HepG2 (cell line): ENCODE measurements around the gene VAMP2. TPM values are rescaled to one million over a fixed set of nuclear protein-coding genes. Genes with fewer than 3 reads are reported as not detected.

Experiments used
- CEBPB ChIP-seq: IDR thresholded peaks from 2 replicates; pipeline ENCODE4 v1.6.1; 2011; ENCODE audit warnings: low read depth, low read length, improper control_type of control experiment, borderline replicate concordance
- DPF2 ChIP-seq: sonication (generic); formaldehyde crosslinking; IDR thresholded peaks from 2 replicates; pipeline ENCODE4 v1.4.0; 2020; ENCODE audit warnings: mild to moderate bottlenecking, low read depth, missing genetic modification reagents, borderline replicate concordance
- HMGXB4 ChIP-seq, 2 experiments: sonication (generic) in 1 of 2; formaldehyde crosslinking in 1 of 2; IDR thresholded peaks; 2 replicates each; pipeline versions ENCODE4 v1.4.0 to v1.6.1; 2018 to 2020; ENCODE audit warnings: missing genetic modification reagents in 2 of 2, borderline replicate concordance in 1 of 2, low read depth in 1 of 2, mild to moderate bottlenecking in 1 of 2, missing biosample characterization in 1 of 2
- KDM4B ChIP-seq: sonication (generic); formaldehyde crosslinking; IDR thresholded peaks from 2 replicates; pipeline ENCODE4 v1.4.0; 2020; ENCODE audit warnings: missing genetic modification reagents
- PCBP1 ChIP-seq: fragments of 200-400 bp; formaldehyde crosslinking; IDR thresholded peaks from 2 replicates; pipeline ENCODE4 v1.6.1; 2017; ENCODE audit warnings: mild to moderate bottlenecking, low read depth, low read length, borderline replicate concordance
- POLR2AphosphoS5 ChIP-seq: IDR thresholded peaks from 2 replicates; pipeline ENCODE4 v1.6.1; 2012; ENCODE audit warnings: low read depth, low read length
- SMAD3 ChIP-seq: sonication (generic); formaldehyde crosslinking; IDR thresholded peaks from 2 replicates; pipeline ENCODE4 v1.4.0; 2020; ENCODE audit warnings: missing genetic modification reagents
- TAF1 ChIP-seq: sonication (generic); formaldehyde crosslinking; IDR thresholded peaks from 2 replicates; pipeline ENCODE4 v1.4.0; 2020; ENCODE audit warnings: missing genetic modification reagents
- TFDP1 ChIP-seq: IDR thresholded peaks from 2 replicates; pipeline ENCODE4 v1.6.1; 2016; ENCODE audit warnings: missing compliant biosample characterization, missing genetic modification reagents, borderline replicate concordance
- TRIM24 ChIP-seq: sonication (generic); formaldehyde crosslinking; IDR thresholded peaks from 2 replicates; pipeline ENCODE4 v1.8.0; 2022; ENCODE audit warnings: mild to moderate bottlenecking, missing genetic modification reagents
- ZBTB21 ChIP-seq: sonication (generic); formaldehyde crosslinking; IDR thresholded peaks from 2 replicates; pipeline ENCODE4 v1.4.0; 2020; ENCODE audit warnings: missing genetic modification reagents
- ZHX2 ChIP-seq, 2 experiments: sonication (generic) in 1 of 2; formaldehyde crosslinking in 1 of 2; IDR thresholded peaks; 2 replicates each; pipeline versions ENCODE4 v1.6.1 to v1.9.0; 2014 to 2022; ENCODE audit warnings: antibody characterized with exemption in 1 of 2, borderline replicate concordance in 1 of 2, inconsistent platforms in 1 of 2, low read depth in 1 of 2, missing genetic modification reagents in 1 of 2
- ZNF235 ChIP-seq: sonication (generic); formaldehyde crosslinking; IDR thresholded peaks from 2 replicates; pipeline ENCODE4 v1.8.1; 2023; ENCODE audit warnings: mild to moderate bottlenecking, missing genetic modification reagents, borderline replicate concordance
- ZNF607 ChIP-seq: sonication (generic); formaldehyde crosslinking; IDR thresholded peaks from 2 replicates; pipeline ENCODE4 v1.5.1; 2020; ENCODE audit warnings: missing genetic modification reagents, mild to moderate bottlenecking, borderline replicate concordance
- ZNF672 ChIP-seq: sonication (generic); formaldehyde crosslinking; IDR thresholded peaks from 2 replicates; pipeline ENCODE4 v1.8.1; 2022; ENCODE audit warnings: missing genetic modification reagents
- ZNF703 ChIP-seq: sonication (generic); formaldehyde crosslinking; IDR thresholded peaks from 2 replicates; pipeline ENCODE4 v1.5.1; 2020; ENCODE audit warnings: missing genetic modification reagents, mild to moderate bottlenecking, moderate library complexity, borderline replicate concordance
- polyA plus RNA-seq, 8 experiments: library from polyadenylated mRNA; depleted of rRNA in 3 of 8; stranded (reverse) in 7 of 8; unstranded in 1 of 8; fragments of >200 nt; fragmentation: Illumina TruSeq in 4 of 8; extraction: Trizol in 4 of 8; gene quantifications; 2 replicates each; pipeline versions ENCODE4 v1.2.1 to v1.2.3, GENCODE V29; 2011 to 2016; ENCODE audit warnings: low read depth in 4 of 8, missing spikeins in 1 of 8, mixed read lengths in 1 of 8; ENCODE audit not compliant: insufficient read depth in 1 of 8
- total RNA-seq, 5 experiments: library from RNA; depleted of rRNA; stranded (reverse); fragments of >200 nt; fragmentation: Illumina TruSeq; extraction: Trizol; gene quantifications; 2 replicates each; pipeline ENCODE4 v1.2.3, GENCODE V29; 2016; ENCODE audit warnings: low read depth in 1 of 5

VAMP2 gene
- total and polyA plus RNA-seq, 2 of the 13 experiments (the other 11 are each of a cell fraction or from before 2014, with no cell fraction given), result 3.9 to 17.2 TPM

GRCh38 chr17:8162997-8163977, 539 bp upstream of the VAMP2 start (continued):
- peak in 1 of 2 experiments; percentile 18; a peak in 2 of 4 replicates for TF ChIP-seq HMGXB4 (CRISPR knock-in tag; IDR thresholded peaks at IDR 0.05; ENCODE audit: borderline replicate concordance in 1 of 2, low read depth in 1 of 2)
- no peak for TF ChIP-seq ZNF703 (CRISPR knock-in tag)
- 0 out of 2 replicates have a peak, but pooled peaks have one; percentile 7 for TF ChIP-seq POLR2AphosphoS5
- TF ChIP-seq CEBPB, result 0 out of 2 replicates have a peak, but pooled peaks have one; percentile 25
- peak; percentile 26; the same call in 1 of the 2 replicates for TF ChIP-seq ZNF235 (CRISPR knock-in tag)
- TF ChIP-seq ZBTB21, result no peak
- peak; percentile 37; the same call in 1 of the 2 replicates for TF ChIP-seq TAF1 (CRISPR knock-in tag)
- no peak for TF ChIP-seq DPF2 (CRISPR knock-in tag)
- TF ChIP-seq KDM4B (CRISPR knock-in tag), result 0 out of 2 replicates have a peak, but pooled peaks have one; percentile 11
- TF ChIP-seq ZNF607 (CRISPR knock-in tag), result peak; percentile 49; the same call in 1 of the 2 replicates
- peak; percentile 67; the same call in 1 of the 2 replicates for TF ChIP-seq PCBP1
- TF ChIP-seq SMAD3 (CRISPR knock-in tag), result no peak
- TF ChIP-seq TRIM24 (CRISPR knock-in tag), result no peak
- TF ChIP-seq ZHX2 (IDR thresholded peaks at IDR 0.05; ENCODE audit: low read depth), result 0 out of 2 replicates have a peak, but pooled peaks have one; percentile 20
- TF ChIP-seq ZHX2 (CRISPR knock-in tag; IDR thresholded peaks at IDR 0.05; ENCODE audit: borderline replicate concordance), result no peak
- peak; percentile 47; the same call in 1 of the 2 replicates for TF ChIP-seq TFDP1 (CRISPR knock-in tag)
- TF ChIP-seq ZNF672 (CRISPR knock-in tag), result no peak
